ENCODE measurements around the gene LSR.

- TF ChIP-seq CTCF (IDR thresholded peaks at IDR 0.05; ENCODE audit: insufficient read depth, low read length) (no peak), POLR2AphosphoS5 (IDR thresholded peaks at IDR 0.05; ENCODE audit: low read depth) (no peak), GABPA (IDR thresholded peaks at IDR 0.05; ENCODE audit: low read depth) (no peak), REST (IDR thresholded peaks at IDR 0.05; ENCODE audit: insufficient replicate concordance, low read depth) (no peak), SPI1 (IDR thresholded peaks at IDR 0.05; ENCODE audit: borderline replicate concordance, low read depth) (no peak)
Observed at GRCh38 chr19:35313587-35313986, 64.8 kb downstream of the LSR start.

All from HL-60 (cell line).